HepG2 (cell line): Measurements from ENCODE around the gene SLC25A36. TPM values are rescaled to one million over a fixed set of nuclear protein-coding genes. Genes with fewer than 3 reads are reported as not detected.

Experiments
- GPN1 ChIP-seq: sonication (generic); formaldehyde crosslinking; IDR thresholded peaks from 2 replicates; pipeline ENCODE4 v1.5.1; 2020; ENCODE audit warnings: missing genetic modification reagents, borderline replicate concordance
- KDM5A ChIP-seq: fragments of 200-600 bp; sonication (generic); IDR thresholded peaks from 2 replicates; pipeline ENCODE4 v1.7.0; 2018; ENCODE audit warnings: antibody characterized with exemption, mild to moderate bottlenecking, low read length, borderline replicate concordance
- MBD4 ChIP-seq: IDR thresholded peaks from 2 replicates; pipeline ENCODE4 v1.6.1; 2012; ENCODE audit warnings: low read length, inconsistent platforms, borderline replicate concordance
- MTA1 ChIP-seq: sonication (generic); formaldehyde crosslinking; IDR thresholded peaks from 2 replicates; pipeline ENCODE4 v1.4.0; 2020; ENCODE audit warnings: missing genetic modification reagents, mild to moderate bottlenecking, borderline replicate concordance
- PHF20 ChIP-seq: sonication (generic); formaldehyde crosslinking; IDR thresholded peaks from 2 replicates; pipeline ENCODE4 v1.5.0; 2020; ENCODE audit warnings: mild to moderate bottlenecking, missing genetic modification reagents
- PRPF4 ChIP-seq: fragments of 200-400 bp; formaldehyde crosslinking; IDR thresholded peaks from 2 replicates; pipeline ENCODE4 v1.6.1; 2016; ENCODE audit warnings: low read length, low read depth; ENCODE audit not compliant: poor library complexity, severe bottlenecking
- SOX13 ChIP-seq, 3 experiments: fragments of 450-650 bp in 1 of 3; sonication (generic) in 1 of 3; formaldehyde crosslinking in 1 of 3; IDR thresholded peaks in 2 of 3; conservative IDR thresholded peaks in 1 of 3; 2 replicates each; pipeline versions ENCODE4 v1.5.0 to v1.6.1; 2016 to 2020; ENCODE audit warnings: antibody characterized with exemption in 1 of 3, mild to moderate bottlenecking in 1 of 3, missing compliant biosample characterization in 1 of 3, missing genetic modification reagents in 1 of 3, moderate library complexity in 1 of 3
- SRY ChIP-seq: sonication (generic); formaldehyde crosslinking; IDR thresholded peaks from 2 replicates; pipeline ENCODE4 v1.8.0; 2022; ENCODE audit warnings: mild to moderate bottlenecking, missing genetic modification reagents
- ZBTB33 ChIP-seq: sonication (generic); formaldehyde crosslinking; IDR thresholded peaks from 2 replicates; pipeline ENCODE4 v1.4.0; 2020; ENCODE audit warnings: missing genetic modification reagents
- ZFP1 ChIP-seq: IDR thresholded peaks from 2 replicates; pipeline ENCODE4 v1.6.1; 2016
- ZNF34 ChIP-seq: sonication (generic); formaldehyde crosslinking; IDR thresholded peaks from 2 replicates; pipeline ENCODE4 v1.4.0; 2020; ENCODE audit warnings: mild to moderate bottlenecking, missing genetic modification reagents, borderline replicate concordance
- ZNF703 ChIP-seq: sonication (generic); formaldehyde crosslinking; IDR thresholded peaks from 2 replicates; pipeline ENCODE4 v1.5.1; 2020; ENCODE audit warnings: missing genetic modification reagents, mild to moderate bottlenecking, moderate library complexity, borderline replicate concordance
- polyA plus RNA-seq, 8 experiments: library from polyadenylated mRNA; depleted of rRNA in 3 of 8; stranded (reverse) in 7 of 8; unstranded in 1 of 8; fragments of >200 nt; fragmentation: Illumina TruSeq in 4 of 8; extraction: Trizol in 4 of 8; gene quantifications; 2 replicates each; pipeline versions ENCODE4 v1.2.1 to v1.2.3, GENCODE V29; 2011 to 2016; ENCODE audit warnings: low read depth in 4 of 8, missing spikeins in 1 of 8, mixed read lengths in 1 of 8; ENCODE audit not compliant: insufficient read depth in 1 of 8
- total RNA-seq, 5 experiments: library from RNA; depleted of rRNA; stranded (reverse); fragments of >200 nt; fragmentation: Illumina TruSeq; extraction: Trizol; gene quantifications; 2 replicates each; pipeline ENCODE4 v1.2.3, GENCODE V29; 2016; ENCODE audit warnings: low read depth in 1 of 5
- TF ChIP-seq, protein P1 (sequence below): sonication (generic); formaldehyde crosslinking; IDR thresholded peaks from 2 replicates; pipeline ENCODE4 v1.5.1; 2020; ENCODE audit warnings: missing genetic modification reagents, mild to moderate bottlenecking, borderline replicate concordance
- TF ChIP-seq, protein P2 (sequence below): sonication (generic); formaldehyde crosslinking; IDR thresholded peaks from 2 replicates; pipeline ENCODE4 v1.4.0; 2020; ENCODE audit warnings: mild to moderate bottlenecking, missing genetic modification reagents

Gene SLC25A36
- total and polyA plus RNA-seq, 2 of the 13 experiments (the other 11 are each of a cell fraction or from before 2014, with no cell fraction given), result 30.6 to 85.6 TPM

DNA sequence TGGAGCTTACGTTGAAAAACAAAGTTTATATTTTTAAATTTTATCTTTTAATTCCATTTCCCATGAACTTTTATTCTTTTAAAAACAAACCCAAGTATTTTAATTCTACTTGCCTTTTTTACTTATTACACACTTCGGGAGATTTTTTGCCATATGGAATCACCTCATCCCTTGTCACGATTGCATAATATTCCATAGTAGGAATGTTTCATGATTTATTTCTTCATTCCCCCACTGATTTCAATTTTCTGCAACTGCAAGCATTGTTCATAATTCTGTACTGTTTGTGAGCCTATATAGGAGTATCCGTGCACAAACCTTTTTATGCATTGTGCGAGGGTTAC, 574 bp upstream of the SLC25A36 start (continued):
- TF ChIP-seq, protein P1, sequence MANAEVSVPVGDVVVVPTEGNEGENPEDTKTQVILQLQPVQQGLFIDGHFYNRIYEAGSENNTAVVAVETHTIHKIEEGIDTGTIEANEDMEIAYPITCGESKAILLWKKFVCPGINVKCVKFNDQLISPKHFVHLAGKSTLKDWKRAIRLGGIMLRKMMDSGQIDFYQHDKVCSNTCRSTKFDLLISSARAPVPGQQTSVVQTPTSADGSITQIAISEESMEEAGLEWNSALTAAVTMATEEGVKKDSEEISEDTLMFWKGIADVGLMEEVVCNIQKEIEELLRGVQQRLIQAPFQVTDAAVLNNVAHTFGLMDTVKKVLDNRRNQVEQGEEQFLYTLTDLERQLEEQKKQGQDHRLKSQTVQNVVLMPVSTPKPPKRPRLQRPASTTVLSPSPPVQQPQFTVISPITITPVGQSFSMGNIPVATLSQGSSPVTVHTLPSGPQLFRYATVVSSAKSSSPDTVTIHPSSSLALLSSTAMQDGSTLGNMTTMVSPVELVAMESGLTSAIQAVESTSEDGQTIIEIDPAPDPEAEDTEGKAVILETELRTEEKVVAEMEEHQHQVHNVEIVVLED (CRISPR knock-in tag), result no peak
- TF ChIP-seq SOX13 (IDR thresholded peaks at IDR 0.05) (no peak), SOX13 (CRISPR knock-in tag; conservative IDR thresholded peaks at IDR 0.05 in 1 of 2, IDR thresholded peaks at IDR 0.05 in 1 of 2) (no peak), PRPF4 (no peak), PHF20 (CRISPR knock-in tag) (no peak), SRY (CRISPR knock-in tag) (no peak), KDM5A (no peak), GPN1 (CRISPR knock-in tag) (no peak), ZNF703 (CRISPR knock-in tag) (0 out of 2 replicates have a peak, but pooled peaks have one; percentile 15), ZNF34 (no peak), MBD4 (no peak), ZFP1 (CRISPR knock-in tag) (no peak), MTA1 (CRISPR knock-in tag) (no peak), ZBTB33 (CRISPR knock-in tag) (no peak)
- TF ChIP-seq, protein P2, sequence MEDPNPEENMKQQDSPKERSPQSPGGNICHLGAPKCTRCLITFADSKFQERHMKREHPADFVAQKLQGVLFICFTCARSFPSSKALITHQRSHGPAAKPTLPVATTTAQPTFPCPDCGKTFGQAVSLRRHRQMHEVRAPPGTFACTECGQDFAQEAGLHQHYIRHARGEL (CRISPR knock-in tag), result no peak
